Right lobe of liver (tissue), 6 donors: ENCODE measurements around the gene PPP1R26. TPM values are rescaled to one million over a fixed set of nuclear protein-coding genes. Genes with fewer than 3 reads are reported as not detected.
"Not testable (repeated sequence)": the region's sequence is repeated elsewhere in the genome, so short reads cannot be mapped to it uniquely, and the experiment has no call there.

ENCODE experiments used
- ATAC-seq, 4 donors: fragments of 200-7000 bp; cut with Tn5 transposase; one replicate each; pipeline ENCODE4 v1.9.1; 2020; ENCODE audit warnings: mild to moderate bottlenecking in 4 of 4, moderate library complexity in 4 of 4
- DNase-seq, 3 donors: peaks; one replicate each; pipeline ENCODE4 v3.0.0-alpha.2; 2020
- H3K27ac ChIP-seq, 3 donors: fragments of 200-600 bp; one replicate each; pipeline ENCODE4 v1.8.0; 2022
- H3K27me3 ChIP-seq, 2 donors: fragments of 200-600 bp; one replicate each; pipeline ENCODE4 v1.8.0; 2022
- H3K36me3 ChIP-seq, 4 donors: fragments of 200-600 bp; sonication (generic) in 1 of 4; one replicate each; pipeline versions ENCODE4 v1.5.1 to v1.8.0; 2017 to 2022; ENCODE audit warnings: control low read depth in 1 of 4
- H3K4me1 ChIP-seq, 4 donors: fragments of 200-600 bp; sonication (generic) in 1 of 4; one replicate each; pipeline versions ENCODE4 v1.5.1 to v1.8.0; 2017 to 2022; ENCODE audit warnings: control low read depth in 1 of 4
- H3K4me3 ChIP-seq, 3 donors: fragments of 200-600 bp; one replicate each; pipeline ENCODE4 v1.8.0; 2022
- H3K9me3 ChIP-seq, 4 donors: fragments of 200-600 bp; sonication (generic) in 1 of 4; one replicate each; pipeline versions ENCODE4 v1.5.1 to v1.8.0; 2017 to 2022; ENCODE audit warnings: control low read depth in 1 of 4
- CTCF ChIP-seq, 4 donors: fragments of 200-600 bp in 3 of 4; fragments of 450-650 bp in 1 of 4; IDR thresholded peaks; one replicate each; pipeline versions ENCODE4 v1.5.1 to v1.8.0; 2016 to 2022; ENCODE audit warnings: antibody characterized with exemption in 4 of 4, mild to moderate bottlenecking in 2 of 4
- POLR2A ChIP-seq: fragments of 450-650 bp; IDR thresholded peaks from one replicate; pipeline ENCODE4 v1.6.1; 2017; ENCODE audit warnings: antibody characterized with exemption, mild to moderate bottlenecking
- WGBS: methylation state at CpG from one replicate; pipeline ENCODE4 v1.1.6; 2018; ENCODE audit warnings: low coverage, low lambda C conversion rate; ENCODE audit not compliant: insufficient coverage; ENCODE audit errors: missing lambda C conversion rate; 5-methylcytosine and 5-hydroxymethylcytosine counted together
- intact Hi-C, 2 donors: fragments of 100-400 bp; cut with DNase I; formaldehyde crosslinking; loops; one replicate each; pipeline versions ENCODE4 v1.11.2 to v1.14.1; 2022
- long read RNA-seq: library from polyadenylated mRNA; unstranded; transcript quantifications from one replicate; pipeline ENCODE4 v2.0.0, GENCODE V29; 2019
- total RNA-seq, 6 experiments: library from RNA; depleted of rRNA in 2 of 6; stranded (reverse); fragments of >200 nt in 2 of 6; fragmentation: NEBNext Ultra II Directional in 3 of 6; extraction: Animal tissue kit (Norgen Biotek cat#: 25700) in 3 of 6; gene quantifications; one replicate each; pipeline versions ENCODE4 v1.1.0 to v1.2.4, GENCODE V29; 2016 to 2023
- donor health status: DM: no; HTN: yes; CAD: no.
- donor health status: DM: no; HTN: no; CAD: no.
- donor health status: DM: no; HTN: no; CAD: no.
- donor health status: DM: no; HTN: yes; CAD: no.
- donor health status: DM: no; HTN: yes; CAD: no.

PPP1R26 gene, protein sequence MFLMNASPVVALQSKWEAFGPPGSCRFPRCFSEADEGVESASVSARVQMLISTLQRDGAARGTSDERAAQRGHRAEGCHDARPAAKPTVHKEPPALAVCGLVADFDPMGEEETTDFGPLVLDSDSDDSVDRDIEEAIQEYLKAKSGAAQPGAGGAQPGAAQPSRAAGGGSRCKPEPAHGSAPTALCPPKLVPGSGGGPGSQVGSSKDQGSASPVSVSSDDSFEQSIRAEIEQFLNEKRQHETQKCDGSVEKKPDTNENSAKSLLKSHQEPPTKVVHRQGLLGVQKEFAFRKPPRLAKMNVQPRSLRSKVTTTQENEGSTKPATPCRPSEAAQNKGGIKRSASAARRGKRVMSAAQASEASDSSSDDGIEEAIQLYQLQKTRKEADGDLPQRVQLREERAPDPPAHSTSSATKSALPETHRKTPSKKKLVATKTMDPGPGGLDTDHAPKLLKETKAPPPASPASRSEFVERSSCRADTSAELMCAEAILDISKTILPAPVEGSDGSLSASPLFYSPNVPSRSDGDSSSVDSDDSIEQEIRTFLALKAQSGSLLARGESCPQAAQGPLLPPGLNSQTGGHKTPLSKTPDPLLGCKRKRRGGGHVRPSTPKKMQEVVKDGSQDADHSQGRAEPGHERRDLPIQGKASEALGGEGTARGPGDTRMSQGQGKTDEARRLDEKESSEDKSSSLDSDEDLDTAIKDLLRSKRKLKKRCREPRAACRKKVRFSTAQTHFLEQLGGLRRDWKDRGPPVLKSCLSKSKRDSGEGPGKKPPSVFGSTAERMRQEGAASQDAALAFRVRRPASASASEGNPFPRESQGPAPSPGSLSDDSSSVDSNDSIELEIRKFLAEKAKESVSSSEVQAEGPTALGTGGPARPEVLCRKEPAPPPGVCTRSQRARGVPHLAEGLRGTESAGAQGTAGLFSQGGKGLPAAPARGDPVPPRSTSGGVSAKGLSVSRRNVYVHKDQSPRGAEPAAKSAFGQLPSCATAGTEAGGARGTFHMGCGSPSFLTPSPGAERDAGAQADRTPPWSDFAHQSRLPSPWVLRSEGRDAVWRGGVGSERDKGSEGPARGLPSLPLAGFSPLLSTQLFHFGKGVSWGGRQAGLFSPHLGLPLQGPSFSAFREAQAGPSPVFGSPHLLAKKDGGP (N-terminal part only)
- total RNA-seq = 1 to 10 TPM; 5.1 to 9.0 (median 7.7) TPM
- long read RNA-seq = 0 reads

GRCh38 chr9:135479469-135480052 lies at the start of gene PPP1R26:
Gene PPP1R26 (plus strand): TSS chr9:135479782. CDS start chr9:135484511, 4,729 bp downstream.
- ATAC-seq (peak; percentile 22 to 49 (median 38)), DNase-seq (no peak)
- peaks cover 0 to 8% (median 2%) of the 10 kb centered on the region in 4 donors for H3K36me3 ChIP-seq
- H3K4me1 ChIP-seq = peaks cover 0 to 3% (median 0%) of the 10 kb centered on the region in 4 donors
- intact Hi-C loops = no loop called here
- peak within 1 kb of the TSS in 2 of 3 donors; percentile 61 to 65 for H3K27ac ChIP-seq
- no peaks in the 10 kb centered on the region for H3K9me3 ChIP-seq
- WGBS = no CpG with 5 or more reads among the region's 103 CpGs
- H3K4me3 ChIP-seq = peak within 1 kb of the TSS; percentile 62 to 84 (median 71)
- H3K27me3 ChIP-seq = no peaks in the 10 kb centered on the region
- no peak for TF ChIP-seq CTCF (IDR thresholded peaks at IDR 0.05)
- no peak for TF ChIP-seq POLR2A

GRCh38 chr9:135437259-135437658 lies 42.3 kb upstream of the PPP1R26 start:
- no peak overlapping the region for H3K4me3 ChIP-seq
- ATAC-seq (no peak), DNase-seq (no peak)
- WGBS = 91% methylated on average over 4 of the region's 4 CpGs
- no peak overlapping the region for H3K27ac ChIP-seq
- intact Hi-C loops = no loop called here
- H3K4me1 ChIP-seq = no peaks in the 10 kb centered on the region
- H3K36me3 ChIP-seq = no peaks in the 10 kb centered on the region
- no peaks in the 10 kb centered on the region for H3K9me3 ChIP-seq
- TF ChIP-seq POLR2A (no peak), CTCF (IDR thresholded peaks at IDR 0.05) (no peak)
- no peaks in the 10 kb centered on the region for H3K27me3 ChIP-seq

GRCh38 chr9:135437696-135438095 lies 41.9 kb upstream of the PPP1R26 start:
- H3K27me3 ChIP-seq, H3K9me3 ChIP-seq, H3K36me3 ChIP-seq, H3K27ac ChIP-seq, intact Hi-C loops, H3K4me1 ChIP-seq, H3K4me3 ChIP-seq, ATAC-seq, DNase-seq: not testable (repeated sequence)
- WGBS = 82% methylated on average over 6 of the region's 11 CpGs

DNA sequence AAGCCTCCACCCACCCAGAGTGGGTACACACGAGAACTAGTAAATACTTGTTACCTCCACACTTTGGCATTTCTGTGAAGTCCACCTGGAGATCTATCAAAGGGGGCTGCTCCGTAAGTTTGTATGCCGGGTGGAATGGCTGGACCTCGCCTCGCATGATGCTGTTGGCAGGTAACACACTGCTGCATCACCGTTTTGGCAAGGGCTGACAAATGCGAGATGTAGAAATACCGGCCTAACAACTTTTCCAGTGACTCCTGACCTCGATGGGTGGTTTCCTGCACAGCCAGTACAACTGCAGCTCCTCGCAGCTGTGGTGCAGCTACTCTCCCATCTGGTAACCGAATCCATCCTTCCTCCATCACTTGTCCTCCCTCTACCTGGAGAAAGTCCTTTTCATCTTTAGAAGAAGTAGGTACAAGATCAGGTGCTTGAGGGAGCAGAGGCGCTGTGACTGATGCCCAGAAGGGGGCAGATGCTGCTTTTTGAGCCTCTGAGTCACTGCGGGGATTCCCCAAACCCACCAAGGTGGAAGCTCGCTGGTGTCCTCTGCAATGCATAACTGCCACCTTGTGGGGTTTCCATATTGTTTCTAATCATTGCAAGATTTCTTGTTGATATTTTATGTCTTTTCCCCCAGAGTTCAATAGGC lies 40.9 kb upstream of the PPP1R26 start:
- intact Hi-C loops, DNase-seq, H3K4me1 ChIP-seq, H3K27me3 ChIP-seq, H3K27ac ChIP-seq, H3K4me3 ChIP-seq, ATAC-seq, H3K36me3 ChIP-seq, H3K9me3 ChIP-seq: not testable (repeated sequence)
- 71% methylated on average over 9 of the region's 14 CpGs for WGBS

DNA sequence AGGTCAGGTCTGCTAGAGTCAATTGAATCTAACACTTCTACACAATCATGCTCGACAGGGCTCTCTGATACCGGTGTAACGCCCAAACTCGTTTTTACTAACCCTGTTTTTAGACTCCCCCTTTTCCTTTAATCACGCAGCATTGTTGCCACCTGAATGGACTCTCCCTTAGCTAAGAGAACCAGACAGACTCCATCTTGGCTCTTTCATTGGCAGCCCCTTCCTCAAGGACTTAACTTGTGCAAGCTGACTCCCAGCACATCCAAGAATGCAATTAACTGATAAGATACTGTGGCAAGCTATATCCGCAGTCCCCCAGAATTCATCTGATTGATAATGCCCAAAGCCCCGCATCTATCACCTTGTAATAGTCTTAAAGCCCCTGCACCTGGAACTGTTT lies 40.1 kb upstream of the PPP1R26 start:
- 66% methylated on average over 7 of the region's 7 CpGs for WGBS
- not testable (repeated sequence) for DNase-seq

More for the DNA sequence above, 40.1 kb upstream of the PPP1R26 start:
- H3K27ac ChIP-seq, H3K4me1 ChIP-seq, H3K27me3 ChIP-seq, H3K36me3 ChIP-seq, ATAC-seq, intact Hi-C loops, H3K9me3 ChIP-seq, H3K4me3 ChIP-seq: not testable (repeated sequence)
